Measurements from ENCODE around the gene HLA-F. TPM values are rescaled to one million over a fixed set of nuclear protein-coding genes. Genes with fewer than 3 reads are reported as not detected.

The HLA-F gene
- total RNA-seq, 2 donors from 2014 or later, result 34.0 to 62.1 TPM

GRCh38 chr6:29757282-29757681, 34.0 kb downstream of the HLA-F start:
- intact Hi-C loops (cut with DNase I), result no loop called here
- no peak for TF ChIP-seq POLR2A (IDR thresholded peaks at IDR 0.05)
- no peak for TF ChIP-seq CTCF (IDR thresholded peaks at IDR 0.05)
- no peak for TF ChIP-seq POLR2AphosphoS5 (IDR thresholded peaks at IDR 0.05)
- no peak overlapping the region for H3K4me3 ChIP-seq

GRCh38 chr6:29757701-29758293, 34.6 kb downstream of the HLA-F start:
- TF ChIP-seq CTCF (IDR thresholded peaks at IDR 0.05), result no peak
- TF ChIP-seq POLR2AphosphoS5 (IDR thresholded peaks at IDR 0.05), result no peak
- TF ChIP-seq POLR2A (IDR thresholded peaks at IDR 0.05), result no peak
- DNase-seq (ENCODE audit: low spot score), result no peak
- no peaks in the 10 kb centered on the region for H3K9me3 ChIP-seq
- no peak overlapping the region for H3K4me3 ChIP-seq
- H3K36me3 ChIP-seq, result no peaks in the 10 kb centered on the region
- H3K27me3 ChIP-seq (replicated peaks; ENCODE audit: insufficient read depth), result no peaks in the 10 kb centered on the region
- no peaks in the 10 kb centered on the region for H3K4me1 ChIP-seq (replicated peaks)
- WGBS, result 25% methylated on average over 2 of the region's 2 CpGs
- intact Hi-C loops (cut with DNase I), result no loop called here
- H3K27ac ChIP-seq, result no peak overlapping the region

More at GRCh38 chr6:29757282-29757681, 34.0 kb downstream of the HLA-F start:
- no peak for DNase-seq (ENCODE audit: low spot score)
- Histone ChIP-seq H3K9me3 (no peaks in the 10 kb centered on the region), H3K36me3 (no peaks in the 10 kb centered on the region), H3K27me3 (replicated peaks; ENCODE audit: insufficient read depth) (no peaks in the 10 kb centered on the region), H3K4me1 (replicated peaks) (no peaks in the 10 kb centered on the region), H3K27ac (no peak overlapping the region)
- 88% methylated on average over 2 of the region's 2 CpGs for WGBS

- Histone ChIP-seq H3K27me3 (replicated peaks; ENCODE audit: insufficient read depth) (no peaks in the 10 kb centered on the region), H3K4me3 (no peak overlapping the region), H3K9me3 (no peaks in the 10 kb centered on the region), H3K27ac (no peak overlapping the region), H3K36me3 (no peaks in the 10 kb centered on the region), H3K4me1 (replicated peaks) (no peaks in the 10 kb centered on the region)
- TF ChIP-seq CTCF (IDR thresholded peaks at IDR 0.05) (no peak), POLR2AphosphoS5 (IDR thresholded peaks at IDR 0.05) (no peak), POLR2A (IDR thresholded peaks at IDR 0.05) (no peak)
- WGBS, result 52% methylated on average over 2 of the region's 2 CpGs
- no peak for DNase-seq (ENCODE audit: low spot score)
- intact Hi-C loops (cut with DNase I), result no loop called here
These were observed 35.5 kb downstream of the HLA-F start for GRCh38 chr6:29758761-29759160.

- intact Hi-C loops (cut with DNase I), result no loop called here
- no peak for DNase-seq (ENCODE audit: low spot score)
- Histone ChIP-seq H3K36me3 (no peaks in the 10 kb centered on the region), H3K9me3 (no peaks in the 10 kb centered on the region), H3K27me3 (replicated peaks; ENCODE audit: insufficient read depth) (no peaks in the 10 kb centered on the region), H3K27ac (no peak overlapping the region), H3K4me3 (no peak overlapping the region), H3K4me1 (replicated peaks) (no peaks in the 10 kb centered on the region)
- TF ChIP-seq POLR2AphosphoS5 (IDR thresholded peaks at IDR 0.05), result no peak
- TF ChIP-seq POLR2A (IDR thresholded peaks at IDR 0.05), result no peak
- TF ChIP-seq CTCF (IDR thresholded peaks at IDR 0.05), result no peak
- 82% methylated on average over 5 of the region's 5 CpGs for WGBS
These were observed 36.2 kb downstream of the HLA-F start for GRCh38 chr6:29759457-29759856.

GRCh38 chr6:29760328-29760727, 37.1 kb downstream of the HLA-F start:
- Histone ChIP-seq H3K4me3 (no peak overlapping the region), H3K4me1 (replicated peaks) (no peaks in the 10 kb centered on the region), H3K27me3 (replicated peaks; ENCODE audit: insufficient read depth) (no peaks in the 10 kb centered on the region), H3K27ac (no peak overlapping the region), H3K9me3 (no peaks in the 10 kb centered on the region), H3K36me3 (no peaks in the 10 kb centered on the region)
- intact Hi-C loops (cut with DNase I), result no loop called here
- TF ChIP-seq CTCF (IDR thresholded peaks at IDR 0.05) (no peak), POLR2A (IDR thresholded peaks at IDR 0.05) (no peak)
- 54% methylated on average over 3 of the region's 3 CpGs for WGBS
- no peak for DNase-seq (ENCODE audit: low spot score)

All from prostate gland (tissue), 2 donors.